OCI-LY7 (cell line): ENCODE measurements around the gene UVRAG. TPM values are rescaled to one million over a fixed set of nuclear protein-coding genes. Genes with fewer than 3 reads are reported as not detected.
A peak's percentile ranks its signal among the peaks of the same experiment; 100 is the strongest.

Experiments used
- BruUV-seq: library from RNA; stranded (reverse); fragments of 400-500 nt; replicated peaks from 2 replicates; lab custom pipeline; 2021; lab: Mats Ljungman, UMichigan
- CTCF ChIA-PET: fragments of 300-600 bp; sonication (Branson Sonifier 250); formaldehyde crosslinking; loops from one replicate; lab custom pipeline; 2022; ENCODE audit warnings: antibody characterized with exemption; ENCODE audit not compliant: unreplicated experiment; lab: Charles Lee
- POLR2A ChIA-PET: fragments of 300-600 bp; sonication (Branson Sonifier 250); formaldehyde crosslinking; loops from one replicate; lab custom pipeline; 2022; ENCODE audit warnings: antibody characterized with exemption; lab: Charles Lee
- DNase-seq: peaks from one replicate; pipeline ENCODE4 v3.0.0-alpha.2; 2015; ENCODE audit warnings: low spot score
- H2AFZ ChIP-seq: fragments of 200-600 bp; sonication (generic), shearing (Covaris generic); 2 replicates; pipeline ENCODE4 v1.6.1; 2014; ENCODE audit warnings: mild to moderate bottlenecking, antibody characterized with exemption, low read length, moderate library complexity
- H3K27ac ChIP-seq: fragments of 200-600 bp; sonication (generic); 2 replicates; pipeline ENCODE4 v1.5.1; 2014; ENCODE audit warnings: mixed run types, low read depth, mild to moderate bottlenecking, moderate library complexity, low read length, inconsistent platforms; ENCODE audit not compliant: poor library complexity, severe bottlenecking
- H3K36me3 ChIP-seq: fragments of 200-600 bp; sonication (generic); 2 replicates; pipeline ENCODE4 v1.6.1; 2014; ENCODE audit warnings: mild to moderate bottlenecking, antibody characterized with exemption, low read length, moderate library complexity, mixed read lengths; ENCODE audit not compliant: insufficient read depth
- H3K4me1 ChIP-seq: fragments of 200-600 bp; sonication (generic); 2 replicates; pipeline ENCODE4 v1.5.1; 2014; ENCODE audit warnings: mild to moderate bottlenecking, low read length; ENCODE audit not compliant: insufficient read depth, poor library complexity, severe bottlenecking
- H3K4me2 ChIP-seq: fragments of 200-600 bp; sonication (generic); 2 replicates; pipeline ENCODE4 v1.6.1; 2014; ENCODE audit warnings: mild to moderate bottlenecking, low read length
- H3K4me3 ChIP-seq: fragments of 200-600 bp; sonication (generic); 2 replicates; pipeline ENCODE4 v1.5.1; 2014; ENCODE audit warnings: mild to moderate bottlenecking, low read depth, low read length; ENCODE audit not compliant: poor library complexity, severe bottlenecking
- H3K79me2 ChIP-seq: fragments of 200-600 bp; sonication (generic); 2 replicates; pipeline ENCODE4 v1.6.1; 2016; ENCODE audit warnings: low read depth, mild to moderate bottlenecking, low read length, moderate library complexity, mixed read lengths; ENCODE audit not compliant: insufficient read depth
- H3K9me2 ChIP-seq: fragments of 200-600 bp; sonication (generic); 2 replicates; pipeline ENCODE4 v1.6.1; 2016; ENCODE audit warnings: mild to moderate bottlenecking, low read length, mixed read lengths; ENCODE audit not compliant: insufficient read depth
- H3K9me3 ChIP-seq: fragments of 200-600 bp; sonication (generic); 2 replicates; pipeline ENCODE4 v1.6.1; 2014; ENCODE audit warnings: mild to moderate bottlenecking, mixed run types, low read length, mixed read lengths
- H4K20me1 ChIP-seq: fragments of 200-600 bp; sonication (generic); 2 replicates; pipeline ENCODE4 v1.6.1; 2014; ENCODE audit warnings: mild to moderate bottlenecking, antibody characterized with exemption, low read length, moderate library complexity, mixed read lengths; ENCODE audit not compliant: insufficient read depth
- EZH2phosphoT487 ChIP-seq: fragments of 200-600 bp; sonication (generic); IDR thresholded peaks from 2 replicates; pipeline ENCODE4 v1.6.1; 2018; ENCODE audit warnings: low read depth, borderline replicate concordance, mild to moderate bottlenecking, mixed run types, antibody characterized with exemption, low read length, moderate library complexity, mixed read lengths
- intact Hi-C: fragments of 100-400 bp; cut with micrococcal nuclease; formaldehyde crosslinking; loops from one replicate; pipeline ENCODE4 v1.10.0; 2022; ENCODE audit not compliant: unreplicated experiment
- total RNA-seq, 2 experiments: library from RNA; depleted of rRNA in 1 of 2; stranded (reverse); fragments of >200 nt in 1 of 2; shearing (Covaris generic) in 1 of 2; gene quantifications; 2 replicates each; pipeline ENCODE4 v1.2.3, GENCODE V29; 2014 to 2022
- TF ChIP-seq, protein P1 (sequence below): fragments of 200-600 bp; sonication (generic); conservative IDR thresholded peaks from 2 replicates; pipeline ENCODE4 v1.5.1; 2014; ENCODE audit warnings: mild to moderate bottlenecking, antibody characterized with exemption, low read length, moderate library complexity, mixed read lengths

Gene UVRAG
- total RNA-seq, 2 experiments from 2014 or later, result 43.7 to 73.3 TPM

DNA sequence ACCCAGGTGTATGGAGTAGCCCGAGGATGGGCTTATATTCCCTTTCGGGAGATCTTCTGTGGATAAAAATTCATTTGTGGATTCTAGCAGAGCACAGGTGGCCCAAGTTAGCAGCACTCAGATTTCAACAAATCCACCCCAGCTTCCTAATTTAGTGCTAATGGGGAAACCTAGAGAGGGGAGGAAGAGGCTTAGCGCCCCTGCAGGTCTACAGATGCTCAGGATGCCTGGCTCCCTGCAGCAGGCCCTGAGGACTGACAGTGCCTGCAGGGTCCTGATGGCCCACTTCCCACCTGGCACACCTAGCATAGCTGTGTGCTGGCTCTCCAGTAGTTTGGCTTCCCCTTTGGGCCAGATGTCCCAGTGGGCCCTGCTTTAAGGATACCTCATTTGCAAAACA lies 40.0 kb upstream of the UVRAG start:
- Histone ChIP-seq H3K4me3 (no peak overlapping the region), H3K9me3 (no peaks in the 10 kb centered on the region), H3K9me2 (no peaks in the 10 kb centered on the region), H4K20me1 (no peaks in the 10 kb centered on the region), H2AFZ (no peak overlapping the region), H3K36me3 (no peaks in the 10 kb centered on the region), H3K4me1 (peaks cover 58% of the 10 kb centered on the region), H3K79me2 (no peaks in the 10 kb centered on the region), H3K4me2 (no peak overlapping the region), H3K27ac (no peak overlapping the region)
- TF ChIP-seq, protein P1, sequence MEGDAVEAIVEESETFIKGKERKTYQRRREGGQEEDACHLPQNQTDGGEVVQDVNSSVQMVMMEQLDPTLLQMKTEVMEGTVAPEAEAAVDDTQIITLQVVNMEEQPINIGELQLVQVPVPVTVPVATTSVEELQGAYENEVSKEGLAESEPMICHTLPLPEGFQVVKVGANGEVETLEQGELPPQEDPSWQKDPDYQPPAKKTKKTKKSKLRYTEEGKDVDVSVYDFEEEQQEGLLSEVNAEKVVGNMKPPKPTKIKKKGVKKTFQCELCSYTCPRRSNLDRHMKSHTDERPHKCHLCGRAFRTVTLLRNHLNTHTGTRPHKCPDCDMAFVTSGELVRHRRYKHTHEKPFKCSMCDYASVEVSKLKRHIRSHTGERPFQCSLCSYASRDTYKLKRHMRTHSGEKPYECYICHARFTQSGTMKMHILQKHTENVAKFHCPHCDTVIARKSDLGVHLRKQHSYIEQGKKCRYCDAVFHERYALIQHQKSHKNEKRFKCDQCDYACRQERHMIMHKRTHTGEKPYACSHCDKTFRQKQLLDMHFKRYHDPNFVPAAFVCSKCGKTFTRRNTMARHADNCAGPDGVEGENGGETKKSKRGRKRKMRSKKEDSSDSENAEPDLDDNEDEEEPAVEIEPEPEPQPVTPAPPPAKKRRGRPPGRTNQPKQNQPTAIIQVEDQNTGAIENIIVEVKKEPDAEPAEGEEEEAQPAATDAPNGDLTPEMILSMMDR, result peak; percentile 55
- TF ChIP-seq EZH2phosphoT487, result no peak
- CTCF ChIA-PET, result no interaction called here
- POLR2A ChIA-PET, result no interaction called here
- peak; percentile 34 for DNase-seq
- intact Hi-C loops, result no loop called here
- BruUV-seq, result no TSS peak

DNA sequence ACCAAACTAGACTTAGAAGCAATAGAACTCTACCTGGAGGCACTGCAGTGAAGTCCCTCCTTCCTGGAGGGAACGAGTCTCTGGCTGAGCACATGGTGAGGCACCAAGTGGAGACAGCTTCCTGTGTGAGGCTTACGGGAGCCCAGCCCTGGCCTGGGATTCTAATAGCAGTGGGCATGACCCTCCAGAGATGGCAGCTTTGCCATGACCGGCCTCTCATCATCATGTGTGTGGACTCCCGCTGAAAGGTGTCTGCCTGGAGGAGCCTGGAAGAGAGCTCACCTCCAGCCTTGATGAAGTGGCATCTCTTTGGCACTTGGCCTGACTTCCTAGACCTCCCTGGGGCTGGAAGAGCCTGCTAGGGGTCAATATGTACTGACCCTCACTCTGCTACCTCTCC lies 38.5 kb upstream of the UVRAG start:
- H3K4me1 ChIP-seq, result peaks cover 44% of the 10 kb centered on the region
- H3K79me2 ChIP-seq, result no peaks in the 10 kb centered on the region
- TF ChIP-seq, protein P1, result no peak
- TF ChIP-seq EZH2phosphoT487, result no peak
- CTCF ChIA-PET, result no interaction called here
- no peak overlapping the region for H3K4me3 ChIP-seq
- no peaks in the 10 kb centered on the region for H3K9me3 ChIP-seq
- H3K4me2 ChIP-seq, result no peak overlapping the region
- H2AFZ ChIP-seq, result no peak overlapping the region
- no peaks in the 10 kb centered on the region for H3K36me3 ChIP-seq
- BruUV-seq, result no TSS peak
- POLR2A ChIA-PET, result interaction anchor here (1.0 to 1.1 kb wide), 2 partner anchors 14 to 17 kb away, joined by 3 read pairs; no protein-coding TSS in a partner anchor
- no peak overlapping the region for H3K27ac ChIP-seq
- H4K20me1 ChIP-seq, result no peaks in the 10 kb centered on the region
- no peaks in the 10 kb centered on the region for H3K9me2 ChIP-seq
- intact Hi-C loops, result no loop called here
- DNase-seq, result no peak

DNA sequence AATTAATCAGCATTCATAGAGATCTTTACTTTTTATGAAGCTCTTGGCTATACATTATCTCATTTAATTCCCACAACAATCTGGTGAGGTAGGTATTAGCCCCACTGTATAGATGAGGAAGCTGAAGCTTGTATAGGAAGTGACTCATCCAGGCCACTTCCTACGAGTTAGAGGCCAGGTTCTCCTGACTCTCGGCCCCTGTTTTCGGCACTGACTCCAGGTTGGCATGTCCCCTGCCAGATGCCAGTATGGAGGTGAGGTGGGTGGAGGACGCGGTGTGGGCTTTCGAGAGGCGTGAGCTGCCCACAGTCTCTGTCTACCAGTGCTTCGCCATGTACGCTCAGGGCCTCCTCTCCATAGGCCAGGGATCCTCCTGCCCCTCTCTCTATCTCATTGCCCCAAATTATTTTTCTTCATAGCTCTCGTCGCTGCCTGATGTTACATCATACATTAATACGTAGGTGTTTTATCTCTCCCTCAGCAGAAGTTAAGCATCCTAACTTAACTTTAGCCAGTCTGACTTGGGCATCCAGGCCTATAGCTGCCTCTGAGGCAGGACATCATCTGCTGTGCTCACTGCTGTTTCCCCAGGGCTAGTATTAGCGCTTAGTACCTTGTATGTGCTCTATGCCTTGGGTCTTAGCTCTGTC lies 37.4 kb upstream of the UVRAG start:
- H3K4me2 ChIP-seq, result no peak overlapping the region
- CTCF ChIA-PET, result no interaction called here

More for the DNA sequence above, 37.4 kb upstream of the UVRAG start:
- no peaks in the 10 kb centered on the region for H3K9me3 ChIP-seq
- H2AFZ ChIP-seq, result no peak overlapping the region
- no peaks in the 10 kb centered on the region for H3K9me2 ChIP-seq
- TF ChIP-seq, protein P1, result no peak
- H3K79me2 ChIP-seq, result no peaks in the 10 kb centered on the region
- no peak overlapping the region for H3K4me3 ChIP-seq
- POLR2A ChIA-PET, result interaction anchor here (0.6 to 1.0 kb wide), 3 partner anchors 11 to 330 kb away, joined by 3 to 4 read pairs (median 3); no protein-coding TSS in a partner anchor
- H3K4me1 ChIP-seq, result peaks cover 33% of the 10 kb centered on the region
- no peak overlapping the region for H3K27ac ChIP-seq
- DNase-seq, result no peak
- intact Hi-C loops, result no loop called here
- H4K20me1 ChIP-seq, result no peaks in the 10 kb centered on the region
- H3K36me3 ChIP-seq, result no peaks in the 10 kb centered on the region
- no TSS peak for BruUV-seq
